ENCODE results near the gene PPP2R1A. TPM values are rescaled to one million over a fixed set of nuclear protein-coding genes. Genes with fewer than 3 reads are reported as not detected.

PPP2R1A gene
- total and polyA plus RNA-seq, 2 donors (not counting 3 experiments of a cell fraction or from before 2014, with no cell fraction given): 221 to 253 TPM

DNA sequence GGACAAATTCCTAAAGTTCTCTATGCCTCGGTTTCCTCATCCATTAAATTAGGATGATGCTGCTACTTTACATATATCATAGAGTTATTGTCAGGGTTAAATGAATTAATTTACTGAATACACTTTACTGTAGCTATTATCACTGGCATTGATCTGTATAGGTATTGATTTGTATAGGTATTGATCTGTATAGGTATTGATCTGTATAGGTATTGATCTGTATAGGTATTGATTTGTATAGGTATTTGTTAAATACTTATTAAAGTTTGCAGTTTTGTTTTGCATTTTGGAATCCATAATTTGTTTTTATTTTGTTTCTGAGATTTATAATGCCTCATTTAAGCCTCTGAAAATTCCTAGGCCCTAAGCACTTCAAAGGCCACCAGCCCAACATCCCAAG is 2.4 kb upstream of the PPP2R1A start:
- Histone ChIP-seq H3K27ac (ENCODE audit: insufficient read depth, low read depth, low read length) (no peak overlapping the region), H3K9me3 (replicated peaks; ENCODE audit: control insufficient read depth, insufficient read depth, low read length) (no peaks in the 10 kb centered on the region), H3K4me1 (ENCODE audit: control insufficient read depth, extremely low read depth, insufficient read depth, low read length) (peaks cover 16% of the 10 kb centered on the region), H3K27me3 (ENCODE audit: control insufficient read depth in 2 of 2, insufficient read depth in 2 of 2, low read length in 2 of 2) (no peaks in the 10 kb centered on the region), H3K79me2 (ENCODE audit: control insufficient read depth, insufficient read depth, low read length) (peaks cover 22% of the 10 kb centered on the region), H3K36me3 (ENCODE audit: control insufficient read depth in 2 of 2, extremely low read depth in 1 of 2, insufficient read depth in 2 of 2, low read length in 2 of 2) (no peaks in the 10 kb centered on the region), H2AFZ (ENCODE audit: low read depth, low read length) (no peak overlapping the region), H3K9me1 (replicated peaks; ENCODE audit: control insufficient read depth, extremely low read depth, insufficient read depth, low read length) (no peaks in the 10 kb centered on the region), H4K20me1 (replicated peaks; ENCODE audit: control insufficient read depth, extremely low read depth, insufficient read depth, low read length) (no peaks in the 10 kb centered on the region), H3K4me2 (ENCODE audit: insufficient read depth, low read length) (no peak overlapping the region), H3K4me3 (replicated peaks in 1 of 3; ENCODE audit: insufficient read depth in 1 of 3, low read depth in 1 of 3, low read length in 3 of 3) (no peak overlapping the region), H3K9ac (replicated peaks; ENCODE audit: extremely low read depth, insufficient read depth, low read length) (no peak overlapping the region)
- no TSS peak for BruUV-seq (replicated peaks)
- TF ChIP-seq POLR2AphosphoS5 (IDR thresholded peaks at IDR 0.05; ENCODE audit: insufficient read depth, low read depth, low read length) (no peak), FOS (IDR thresholded peaks at IDR 0.05; ENCODE audit: borderline replicate concordance, insufficient read depth, low read length) (no peak), GATA2 (IDR thresholded peaks at IDR 0.05; ENCODE audit: insufficient read depth, insufficient read length, low read depth, low read length) (no peak), EZH2 (IDR thresholded peaks at IDR 0.05; ENCODE audit: borderline replicate concordance, low read depth, low read length, severe bottlenecking) (no peak), MYC (IDR thresholded peaks at IDR 0.05; ENCODE audit: low read depth, low read length) (no peak)
- TF ChIP-seq, protein P1, sequence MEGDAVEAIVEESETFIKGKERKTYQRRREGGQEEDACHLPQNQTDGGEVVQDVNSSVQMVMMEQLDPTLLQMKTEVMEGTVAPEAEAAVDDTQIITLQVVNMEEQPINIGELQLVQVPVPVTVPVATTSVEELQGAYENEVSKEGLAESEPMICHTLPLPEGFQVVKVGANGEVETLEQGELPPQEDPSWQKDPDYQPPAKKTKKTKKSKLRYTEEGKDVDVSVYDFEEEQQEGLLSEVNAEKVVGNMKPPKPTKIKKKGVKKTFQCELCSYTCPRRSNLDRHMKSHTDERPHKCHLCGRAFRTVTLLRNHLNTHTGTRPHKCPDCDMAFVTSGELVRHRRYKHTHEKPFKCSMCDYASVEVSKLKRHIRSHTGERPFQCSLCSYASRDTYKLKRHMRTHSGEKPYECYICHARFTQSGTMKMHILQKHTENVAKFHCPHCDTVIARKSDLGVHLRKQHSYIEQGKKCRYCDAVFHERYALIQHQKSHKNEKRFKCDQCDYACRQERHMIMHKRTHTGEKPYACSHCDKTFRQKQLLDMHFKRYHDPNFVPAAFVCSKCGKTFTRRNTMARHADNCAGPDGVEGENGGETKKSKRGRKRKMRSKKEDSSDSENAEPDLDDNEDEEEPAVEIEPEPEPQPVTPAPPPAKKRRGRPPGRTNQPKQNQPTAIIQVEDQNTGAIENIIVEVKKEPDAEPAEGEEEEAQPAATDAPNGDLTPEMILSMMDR (IDR thresholded peaks at IDR 0.05; ENCODE audit: extremely low read depth in 1 of 2, insufficient read depth in 1 of 2, low read depth in 1 of 2, low read length in 2 of 2): no peak
- FAIRE-seq (no peak), DNase-seq (ENCODE audit: low read depth, low spot score) (no peak)
- dilution Hi-C loops (cut with MboI; ENCODE audit: extremely low pct_ligation_motif_present, low sequenced_read_pairs): no loop called here
- POLR2A ChIA-PET: no interaction called here
- CTCF ChIA-PET: no interaction called here
- intact Hi-C loops (cut with micrococcal nuclease): no loop called here
